Hematopoietic multipotent progenitor cell treated with erythropoietin and hydrocortisone succinate and interleukin-3 and kit ligand, for 17 days (in vitro differentiated cells): ENCODE data around the gene SERPINA4.
"Not testable (repeated sequence)": the region's sequence is repeated elsewhere in the genome, so short reads cannot be mapped to it uniquely, and the experiment has no call there.

ENCODE experiments used
- DNase-seq: peaks from one replicate; pipeline ENCODE4 v3.0.0-alpha.2; 2015; ENCODE audit warnings: low spot score

Gene SERPINA4

GRCh38 chr14:94569381-94570001 lies 8.2 kb downstream of the SERPINA4 start:
- DNase-seq, result no peak

DNA sequence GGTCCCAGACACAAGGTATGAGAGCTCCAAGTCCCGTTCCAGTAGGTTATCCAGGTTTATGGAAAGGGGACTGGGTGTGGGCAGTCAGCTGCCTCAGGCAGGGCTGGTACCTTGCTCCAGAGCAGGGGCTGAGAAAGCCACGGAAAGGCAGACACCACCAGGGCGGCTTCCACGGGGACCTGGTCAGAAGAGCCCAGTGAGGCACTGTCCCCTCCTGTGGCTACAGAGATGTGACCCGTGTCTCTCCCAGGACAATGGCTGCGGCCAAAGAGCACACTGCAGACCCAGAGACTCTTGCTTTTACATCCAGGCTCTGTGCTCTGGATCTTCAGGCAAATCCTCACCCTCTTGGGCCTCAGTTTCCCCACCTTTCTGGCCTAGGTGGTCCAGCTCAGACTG lies 8.8 kb downstream of the SERPINA4 start:
- no peak for DNase-seq

- DNase-seq, result no peak
These were observed 9.2 kb downstream of the SERPINA4 start for GRCh38 chr14:94570440-94570839.

DNA sequence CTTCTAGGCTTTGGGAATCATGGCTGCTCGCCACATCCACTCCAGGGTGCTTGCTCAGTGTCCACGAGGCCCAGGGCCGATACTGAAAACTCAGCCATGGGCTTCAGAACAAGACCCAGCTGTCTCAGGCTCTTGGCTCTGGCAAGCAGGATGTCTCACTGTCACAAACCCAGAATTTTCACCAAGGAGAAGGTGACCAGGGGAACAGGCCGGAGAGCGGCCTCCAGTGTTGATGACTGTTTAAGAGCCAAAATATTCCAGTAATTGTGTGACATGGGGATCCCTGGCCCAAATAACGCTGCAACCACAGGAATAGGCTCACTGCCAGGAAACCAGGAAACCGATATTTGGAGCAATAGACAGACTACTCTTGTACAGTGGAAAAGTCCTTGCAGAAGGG lies 10.2 kb downstream of the SERPINA4 start:
- no peak for DNase-seq

- no peak for DNase-seq
These were observed 10.7 kb downstream of the SERPINA4 start for GRCh38 chr14:94571950-94572349.

- no peak for DNase-seq
These were observed 11.5 kb downstream of the SERPINA4 start for GRCh38 chr14:94572637-94573303.

DNA sequence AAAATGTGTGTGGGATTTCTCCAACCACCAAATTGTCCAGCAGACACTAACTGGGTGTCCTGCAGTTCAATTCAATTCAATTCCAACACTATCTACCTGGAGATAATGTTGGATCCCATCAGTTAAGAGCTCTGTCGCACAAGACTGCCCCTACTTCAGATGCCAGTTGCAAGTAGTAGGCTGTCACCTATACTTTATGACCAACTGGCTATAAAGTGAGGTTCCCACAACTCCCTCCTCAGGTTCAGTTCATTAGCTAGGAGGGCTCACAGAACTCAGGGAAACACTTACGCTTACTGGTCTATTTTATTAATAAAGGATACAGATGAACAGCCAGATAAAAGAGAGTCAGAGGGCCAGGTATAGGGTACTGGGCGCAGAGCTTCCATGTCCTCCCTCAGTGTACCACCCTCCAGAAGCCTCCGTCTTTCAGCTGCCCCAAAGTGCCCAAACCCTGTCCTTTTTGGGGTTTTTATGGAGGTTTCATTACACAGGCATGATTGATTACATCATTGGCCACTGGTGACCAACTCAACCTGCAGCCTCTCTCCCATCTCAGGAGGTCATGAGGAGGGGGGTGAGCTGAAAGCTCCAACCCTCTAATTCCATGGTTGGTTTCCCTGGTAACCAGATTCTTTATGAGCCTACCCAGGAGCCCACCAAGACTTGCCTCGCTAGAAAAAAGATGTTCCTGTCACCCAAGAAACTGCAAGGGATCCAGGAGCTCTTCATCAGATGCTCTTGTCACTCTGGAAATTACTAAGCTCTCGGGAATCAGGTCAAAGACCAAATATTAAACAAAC lies 12.4 kb downstream of the SERPINA4 start:
- DNase-seq, result no peak

- DNase-seq, result no peak
These were observed 13.1 kb downstream of the SERPINA4 start for GRCh38 chr14:94574336-94574735.

GRCh38 chr14:94575730-94576585 lies 14.7 kb downstream of the SERPINA4 start:
- no peak for DNase-seq

- not testable (repeated sequence) for DNase-seq
These were observed 16.2 kb downstream of the SERPINA4 start for GRCh38 chr14:94577472-94577871.

DNA sequence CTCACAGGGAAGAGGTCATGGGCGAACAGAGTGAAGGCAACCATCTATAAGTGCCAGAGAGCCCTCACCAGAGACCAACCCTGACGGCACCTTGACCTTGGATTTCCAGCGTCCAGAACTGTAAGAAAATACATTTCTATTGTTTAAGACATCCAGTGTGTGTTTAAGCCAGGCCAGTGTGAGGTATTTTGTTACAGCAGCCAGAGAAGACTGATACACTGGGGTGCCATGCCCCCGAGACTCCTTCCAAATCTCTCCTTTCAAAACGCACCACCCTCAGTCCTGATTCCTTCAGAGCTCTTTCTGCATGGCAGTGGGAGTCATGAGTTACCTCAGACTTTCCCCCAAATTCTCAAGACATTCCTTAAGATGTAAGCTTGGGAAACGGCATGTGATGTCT lies 17.5 kb downstream of the SERPINA4 start:
- DNase-seq, result no peak

DNA sequence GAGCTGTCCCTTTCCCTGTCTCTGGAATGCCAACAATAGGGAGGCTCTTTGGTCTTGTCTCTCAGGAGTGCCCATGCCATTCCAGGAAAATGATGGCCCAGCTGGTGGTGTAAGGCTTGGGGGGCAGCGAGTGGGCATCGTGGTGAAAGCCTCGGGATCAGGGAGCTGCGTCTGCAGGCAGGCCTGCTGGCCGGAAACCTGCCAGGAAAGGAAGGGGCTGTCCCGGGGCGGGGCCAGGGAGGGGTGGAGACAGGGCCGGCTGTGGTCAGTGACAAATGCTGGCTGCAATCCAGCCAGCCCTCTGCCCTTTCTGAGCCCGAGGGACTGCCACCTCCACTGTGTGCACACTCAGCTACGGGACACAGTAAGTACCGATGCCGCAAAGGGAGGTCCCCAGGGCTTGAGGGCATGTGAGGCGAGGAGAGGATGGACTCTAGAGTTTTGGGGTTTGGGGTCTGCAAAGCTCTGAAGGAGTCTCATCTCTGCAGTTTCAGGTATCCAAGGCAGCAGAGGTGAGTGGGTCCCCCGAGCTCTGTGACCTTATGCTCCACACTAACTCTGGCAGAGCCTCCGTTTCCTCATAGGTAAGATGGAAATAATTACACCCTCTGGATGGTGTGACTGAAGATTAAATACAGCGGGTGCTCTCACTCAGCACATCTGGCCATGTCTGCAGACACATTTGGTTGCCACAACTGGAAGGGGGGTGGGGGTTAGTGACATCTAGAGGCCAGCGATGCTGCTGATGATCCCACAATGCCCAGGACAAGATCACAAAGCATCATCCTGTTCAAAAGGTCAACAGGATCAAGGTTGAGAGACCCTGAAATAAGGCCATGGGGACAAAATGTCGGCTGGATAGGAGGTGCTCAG lies 20.1 kb downstream of the SERPINA4 start, which contains the start of gene SERPINA5:
Gene SERPINA5 (plus strand): TSS at position 300 of the 873 bp plus-strand sequence. CDS start 5,937 bp downstream, outside the sequence.
- DNase-seq, result no peak

- no peak for DNase-seq
These were observed 21.0 kb downstream of the SERPINA4 start for GRCh38 chr14:94582199-94582750.

DNA sequence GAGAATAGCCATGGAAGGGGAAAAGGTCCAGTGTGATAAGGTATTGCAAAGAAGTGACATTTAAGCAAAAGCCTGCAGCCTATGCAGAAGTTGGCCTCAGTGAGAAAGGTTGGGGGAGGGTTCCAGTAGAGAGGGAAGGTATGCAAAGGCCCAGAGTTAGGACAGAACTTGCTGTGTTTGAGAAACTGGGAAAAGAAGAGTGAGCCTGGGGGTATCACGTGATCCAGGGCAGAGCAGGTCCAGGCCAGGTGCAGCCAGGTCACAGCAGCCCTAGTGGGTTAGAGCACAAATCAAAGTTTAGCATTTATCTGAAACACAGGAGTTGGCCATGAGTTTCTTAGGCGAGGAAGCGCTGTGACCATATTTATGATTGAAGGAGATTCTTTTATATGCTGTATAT lies 21.6 kb downstream of the SERPINA4 start:
- DNase-seq, result no peak

- DNase-seq, result no peak
These were observed 22.3 kb downstream of the SERPINA4 start for GRCh38 chr14:94583557-94583956.

- no peak for DNase-seq
These were observed 23.5 kb downstream of the SERPINA4 start for GRCh38 chr14:94584591-94585280.

DNA sequence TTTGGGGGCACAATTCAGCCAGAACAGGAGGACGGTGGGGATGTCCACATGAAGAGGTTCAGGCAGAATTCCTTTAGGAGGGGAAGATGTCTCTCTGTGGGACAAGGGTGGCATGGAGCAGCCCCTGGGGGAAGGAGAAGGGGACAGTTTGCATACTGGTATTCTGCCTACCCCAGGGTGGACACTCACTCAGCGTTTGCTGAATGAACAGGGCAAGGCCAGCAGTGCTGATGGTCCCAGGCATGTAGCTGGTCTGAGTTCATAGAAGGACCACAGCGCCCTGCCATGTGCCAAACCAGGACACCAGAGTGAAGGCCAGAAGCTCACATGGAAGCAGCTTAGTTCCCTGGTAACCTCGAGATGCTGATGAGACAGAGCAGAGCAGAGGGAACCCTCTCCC lies 25.4 kb downstream of the SERPINA4 start:
- no peak for DNase-seq

- no peak for DNase-seq
These were observed 27.1 kb downstream of the SERPINA4 start for GRCh38 chr14:94588311-94588710.

- no peak for DNase-seq
These were observed 29.8 kb downstream of the SERPINA4 start for GRCh38 chr14:94591073-94591472.

DNA sequence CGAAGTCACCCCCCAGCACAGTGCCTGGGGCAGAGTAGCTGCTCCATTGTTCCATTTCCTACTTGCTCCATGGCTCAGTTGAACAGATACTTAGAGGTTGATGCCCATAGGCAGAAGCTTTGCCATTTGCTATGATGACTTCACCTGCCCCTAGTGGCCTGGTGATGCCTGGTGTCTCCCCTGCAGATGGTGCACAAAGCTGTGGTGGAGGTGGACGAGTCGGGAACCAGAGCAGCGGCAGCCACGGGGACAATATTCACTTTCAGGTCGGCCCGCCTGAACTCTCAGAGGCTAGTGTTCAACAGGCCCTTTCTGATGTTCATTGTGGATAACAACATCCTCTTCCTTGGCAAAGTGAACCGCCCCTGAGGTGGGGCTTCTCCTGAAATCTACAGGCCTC lies 30.6 kb downstream of the SERPINA4 start:
- DNase-seq, result no peak
